ENCODE data around the gene IL12RB2.

Gene IL12RB2, protein sequence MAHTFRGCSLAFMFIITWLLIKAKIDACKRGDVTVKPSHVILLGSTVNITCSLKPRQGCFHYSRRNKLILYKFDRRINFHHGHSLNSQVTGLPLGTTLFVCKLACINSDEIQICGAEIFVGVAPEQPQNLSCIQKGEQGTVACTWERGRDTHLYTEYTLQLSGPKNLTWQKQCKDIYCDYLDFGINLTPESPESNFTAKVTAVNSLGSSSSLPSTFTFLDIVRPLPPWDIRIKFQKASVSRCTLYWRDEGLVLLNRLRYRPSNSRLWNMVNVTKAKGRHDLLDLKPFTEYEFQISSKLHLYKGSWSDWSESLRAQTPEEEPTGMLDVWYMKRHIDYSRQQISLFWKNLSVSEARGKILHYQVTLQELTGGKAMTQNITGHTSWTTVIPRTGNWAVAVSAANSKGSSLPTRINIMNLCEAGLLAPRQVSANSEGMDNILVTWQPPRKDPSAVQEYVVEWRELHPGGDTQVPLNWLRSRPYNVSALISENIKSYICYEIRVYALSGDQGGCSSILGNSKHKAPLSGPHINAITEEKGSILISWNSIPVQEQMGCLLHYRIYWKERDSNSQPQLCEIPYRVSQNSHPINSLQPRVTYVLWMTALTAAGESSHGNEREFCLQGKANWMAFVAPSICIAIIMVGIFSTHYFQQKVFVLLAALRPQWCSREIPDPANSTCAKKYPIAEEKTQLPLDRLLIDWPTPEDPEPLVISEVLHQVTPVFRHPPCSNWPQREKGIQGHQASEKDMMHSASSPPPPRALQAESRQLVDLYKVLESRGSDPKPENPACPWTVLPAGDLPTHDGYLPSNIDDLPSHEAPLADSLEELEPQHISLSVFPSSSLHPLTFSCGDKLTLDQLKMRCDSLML

DNA sequence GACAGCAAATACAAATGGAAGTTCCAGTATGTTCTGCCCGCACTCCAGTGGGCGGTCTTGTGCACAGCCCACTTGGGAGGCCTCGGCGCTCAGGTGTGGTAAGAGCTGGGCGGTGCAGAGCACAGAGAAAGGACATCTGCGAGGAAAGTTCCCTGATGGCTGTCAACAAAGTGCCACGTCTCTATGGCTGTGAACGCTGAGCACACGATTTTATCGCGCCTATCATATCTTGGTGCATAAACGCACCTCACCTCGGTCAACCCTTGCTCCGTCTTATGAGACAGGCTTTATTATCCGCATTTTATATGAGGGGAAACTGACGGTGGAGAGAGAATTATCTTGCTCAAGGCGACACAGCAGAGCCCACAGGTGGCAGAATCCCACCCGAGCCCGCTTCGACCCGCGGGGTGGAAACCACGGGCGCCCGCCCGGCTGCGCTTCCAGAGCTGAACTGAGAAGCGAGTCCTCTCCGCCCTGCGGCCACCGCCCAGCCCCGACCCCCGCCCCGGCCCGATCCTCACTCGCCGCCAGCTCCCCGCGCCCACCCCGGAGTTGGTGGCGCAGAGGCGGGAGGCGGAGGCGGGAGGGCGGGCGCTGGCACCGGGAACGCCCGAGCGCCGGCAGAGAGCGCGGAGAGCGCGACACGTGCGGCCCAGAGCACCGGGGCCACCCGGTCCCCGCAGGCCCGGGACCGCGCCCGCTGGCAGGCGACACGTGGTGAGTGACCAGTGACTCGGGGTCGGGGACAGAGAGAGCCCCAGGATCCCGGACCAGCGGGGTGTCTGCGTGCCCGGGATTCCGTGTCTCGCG lies at the start of gene IL12RB2:
Gene IL12RB2 (plus strand): TSS at position 623 of the 810 bp plus-strand sequence. CDS start 12,496 bp downstream, outside the sequence.
- TF ChIP-seq, protein P1, sequence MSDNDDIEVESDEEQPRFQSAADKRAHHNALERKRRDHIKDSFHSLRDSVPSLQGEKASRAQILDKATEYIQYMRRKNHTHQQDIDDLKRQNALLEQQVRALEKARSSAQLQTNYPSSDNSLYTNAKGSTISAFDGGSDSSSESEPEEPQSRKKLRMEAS (IDR thresholded peaks at IDR 0.05; ENCODE audit: low read depth, low read length): no peak
- TF ChIP-seq, protein P2, sequence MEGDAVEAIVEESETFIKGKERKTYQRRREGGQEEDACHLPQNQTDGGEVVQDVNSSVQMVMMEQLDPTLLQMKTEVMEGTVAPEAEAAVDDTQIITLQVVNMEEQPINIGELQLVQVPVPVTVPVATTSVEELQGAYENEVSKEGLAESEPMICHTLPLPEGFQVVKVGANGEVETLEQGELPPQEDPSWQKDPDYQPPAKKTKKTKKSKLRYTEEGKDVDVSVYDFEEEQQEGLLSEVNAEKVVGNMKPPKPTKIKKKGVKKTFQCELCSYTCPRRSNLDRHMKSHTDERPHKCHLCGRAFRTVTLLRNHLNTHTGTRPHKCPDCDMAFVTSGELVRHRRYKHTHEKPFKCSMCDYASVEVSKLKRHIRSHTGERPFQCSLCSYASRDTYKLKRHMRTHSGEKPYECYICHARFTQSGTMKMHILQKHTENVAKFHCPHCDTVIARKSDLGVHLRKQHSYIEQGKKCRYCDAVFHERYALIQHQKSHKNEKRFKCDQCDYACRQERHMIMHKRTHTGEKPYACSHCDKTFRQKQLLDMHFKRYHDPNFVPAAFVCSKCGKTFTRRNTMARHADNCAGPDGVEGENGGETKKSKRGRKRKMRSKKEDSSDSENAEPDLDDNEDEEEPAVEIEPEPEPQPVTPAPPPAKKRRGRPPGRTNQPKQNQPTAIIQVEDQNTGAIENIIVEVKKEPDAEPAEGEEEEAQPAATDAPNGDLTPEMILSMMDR (IDR thresholded peaks at IDR 0.05; ENCODE audit: low read depth, low read length): no peak
- TF ChIP-seq MYC (IDR thresholded peaks at IDR 0.05; ENCODE audit: low read depth, low read length) (no peak), POLR2A (IDR thresholded peaks at IDR 0.05; ENCODE audit: extremely low read depth, insufficient read length) (no peak)
- no peak for DNase-seq (ENCODE audit: low read depth)
- H3K4me3 ChIP-seq (ENCODE audit: low read depth, low read length): no peak within 1 kb of the TSS

DNA sequence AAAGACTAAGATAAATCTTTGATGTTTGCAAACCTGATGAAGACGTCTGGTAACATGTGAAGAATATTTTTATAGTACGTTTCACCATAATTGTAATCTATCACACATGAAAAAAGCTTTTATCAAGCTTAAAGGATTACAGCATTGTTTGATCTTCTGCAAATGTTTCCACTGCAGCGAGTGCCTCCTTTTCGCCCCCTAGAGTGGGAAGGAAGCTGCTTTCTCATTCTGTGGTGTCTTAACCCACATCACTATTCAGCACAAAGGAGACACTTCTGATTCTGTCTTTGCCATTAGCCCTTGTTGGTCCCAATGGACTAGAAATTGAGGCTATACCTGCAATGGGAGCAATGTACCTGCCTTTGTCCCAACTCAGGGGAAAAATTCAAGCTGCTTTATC lies 46.0 kb upstream of the IL12RB2 start:
- DNase-seq (ENCODE audit: low read depth): peak; percentile 1
- no peak for TF ChIP-seq MYC (IDR thresholded peaks at IDR 0.05; ENCODE audit: low read depth, low read length)
- TF ChIP-seq, protein P2 (IDR thresholded peaks at IDR 0.05; ENCODE audit: low read depth, low read length): peak; percentile 29

DNA sequence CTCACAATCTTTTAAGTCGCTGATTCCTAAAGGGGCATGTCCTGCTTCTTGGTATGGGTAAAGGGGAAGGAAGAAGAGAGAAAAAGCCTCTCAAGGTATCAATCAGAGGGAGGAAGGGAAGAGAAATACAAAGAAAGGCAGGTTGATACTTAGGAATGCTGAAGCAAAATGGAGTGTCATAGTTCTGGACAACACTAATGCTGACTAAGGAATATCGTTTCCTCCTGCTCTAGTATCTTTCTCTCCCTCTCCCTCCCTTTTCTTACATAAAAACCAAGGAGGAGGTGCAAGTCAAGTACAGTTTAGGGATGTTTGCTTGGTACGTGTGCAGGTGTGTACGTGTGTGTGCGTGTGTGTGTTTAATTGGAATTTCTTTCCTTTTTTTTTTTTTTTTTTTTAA lies 44.9 kb upstream of the IL12RB2 start:
- H3K4me3 ChIP-seq (ENCODE audit: low read depth, low read length): no peak overlapping the region
- DNase-seq (ENCODE audit: low read depth): no peak
- TF ChIP-seq, protein P1 (IDR thresholded peaks at IDR 0.05; ENCODE audit: low read depth, low read length): no peak
- TF ChIP-seq POLR2A (IDR thresholded peaks at IDR 0.05; ENCODE audit: extremely low read depth, insufficient read length): no peak
- TF ChIP-seq, protein P2 (IDR thresholded peaks at IDR 0.05; ENCODE audit: low read depth, low read length): no peak
- TF ChIP-seq MYC (IDR thresholded peaks at IDR 0.05; ENCODE audit: low read depth, low read length): no peak

More for the DNA sequence above, 46.0 kb upstream of the IL12RB2 start:
- H3K4me3 ChIP-seq (ENCODE audit: low read depth, low read length): no peak overlapping the region

DNA sequence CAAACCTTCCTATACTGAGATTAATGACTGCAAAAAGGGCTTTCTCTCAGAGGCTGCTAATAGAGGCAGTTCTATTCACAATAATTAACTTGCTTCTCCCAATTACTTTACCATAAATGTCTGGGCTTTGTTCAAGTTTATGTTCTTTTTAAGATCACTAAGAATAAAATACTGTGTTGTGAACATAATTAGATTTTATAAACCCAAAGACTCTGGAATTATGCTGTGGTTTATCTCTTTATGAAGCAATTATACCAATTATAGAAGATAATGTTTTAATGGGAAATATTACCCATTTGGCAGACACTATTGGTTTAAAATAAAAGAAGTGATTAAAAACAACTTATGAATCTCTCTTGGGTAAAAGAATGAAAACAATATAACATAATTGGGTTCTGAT lies 43.5 kb upstream of the IL12RB2 start:
- DNase-seq (ENCODE audit: low read depth): no peak
- no peak for TF ChIP-seq POLR2A (IDR thresholded peaks at IDR 0.05; ENCODE audit: extremely low read depth, insufficient read length)
- TF ChIP-seq, protein P1 (IDR thresholded peaks at IDR 0.05; ENCODE audit: low read depth, low read length): no peak
- TF ChIP-seq, protein P2 (IDR thresholded peaks at IDR 0.05; ENCODE audit: low read depth, low read length): no peak
- no peak for TF ChIP-seq MYC (IDR thresholded peaks at IDR 0.05; ENCODE audit: low read depth, low read length)
- H3K4me3 ChIP-seq (ENCODE audit: low read depth, low read length): no peak overlapping the region

DNA sequence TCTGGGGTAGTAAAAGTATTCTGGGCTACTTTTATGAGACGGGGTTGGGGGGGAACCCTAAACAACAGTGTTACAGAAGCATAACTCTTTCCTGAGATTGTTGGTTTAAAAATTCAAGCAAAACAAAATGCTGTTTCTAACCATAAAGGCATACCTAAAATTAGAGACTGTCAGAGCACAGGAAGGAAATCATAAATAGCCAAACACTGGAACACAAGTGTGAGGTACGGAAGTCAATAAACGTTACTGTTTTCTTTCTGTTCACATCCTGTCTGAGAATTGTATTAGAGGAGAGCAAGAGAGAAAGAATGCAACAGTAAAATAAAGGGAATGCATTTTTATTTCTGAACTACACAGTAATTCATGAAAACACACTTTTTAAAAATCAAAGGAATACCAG lies 42.8 kb upstream of the IL12RB2 start:
- H3K4me3 ChIP-seq (ENCODE audit: low read depth, low read length): no peak overlapping the region
- no peak for DNase-seq (ENCODE audit: low read depth)
- no peak for TF ChIP-seq POLR2A (IDR thresholded peaks at IDR 0.05; ENCODE audit: extremely low read depth, insufficient read length)
- no peak for TF ChIP-seq MYC (IDR thresholded peaks at IDR 0.05; ENCODE audit: low read depth, low read length)
- TF ChIP-seq, protein P2 (IDR thresholded peaks at IDR 0.05; ENCODE audit: low read depth, low read length): no peak
- TF ChIP-seq, protein P1 (IDR thresholded peaks at IDR 0.05; ENCODE audit: low read depth, low read length): no peak

All from NB4 (cell line).